GM18498 (cell line): ENCODE data around the gene FNIP2.
"Not testable (repeated sequence)": the region's sequence is repeated elsewhere in the genome, so short reads cannot be mapped to it uniquely, and the experiment has no call there.

ENCODE experiments used
- ATAC-seq: cut with Tn5 transposase; IDR thresholded peaks from one replicate; pipeline ENCODE4 v1.9.1; 2021; ENCODE audit warnings: mild to moderate bottlenecking, moderate library complexity; ENCODE audit not compliant: unreplicated experiment

FNIP2 gene

DNA sequence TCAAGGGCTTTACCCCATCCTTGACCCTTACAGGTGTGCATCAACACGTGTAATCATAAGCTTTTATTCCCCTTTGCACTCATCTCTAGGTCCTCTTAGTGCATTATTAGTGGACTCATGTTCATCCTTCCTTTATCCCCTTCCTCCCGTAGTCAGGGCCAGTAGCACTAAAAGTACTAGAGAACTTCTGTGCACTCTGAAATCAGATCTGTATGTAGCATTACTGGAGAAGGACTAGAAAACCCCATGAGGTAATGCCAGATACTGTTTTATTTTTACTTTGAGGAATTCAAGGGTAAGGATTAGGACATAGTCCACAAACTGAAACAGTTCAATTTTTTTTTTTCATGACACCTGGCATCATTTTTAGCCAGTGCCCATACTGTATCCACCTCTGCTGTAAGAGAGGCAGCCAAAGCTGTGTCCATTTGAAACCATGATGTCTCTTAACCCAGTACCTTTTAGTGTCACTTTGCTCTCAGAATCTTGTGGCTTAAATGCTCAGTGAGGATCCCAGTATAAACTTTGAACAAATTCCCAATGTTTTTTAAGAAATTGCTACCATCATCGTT is 134.7 kb downstream of the FNIP2 start:
- no peak for ATAC-seq

DNA sequence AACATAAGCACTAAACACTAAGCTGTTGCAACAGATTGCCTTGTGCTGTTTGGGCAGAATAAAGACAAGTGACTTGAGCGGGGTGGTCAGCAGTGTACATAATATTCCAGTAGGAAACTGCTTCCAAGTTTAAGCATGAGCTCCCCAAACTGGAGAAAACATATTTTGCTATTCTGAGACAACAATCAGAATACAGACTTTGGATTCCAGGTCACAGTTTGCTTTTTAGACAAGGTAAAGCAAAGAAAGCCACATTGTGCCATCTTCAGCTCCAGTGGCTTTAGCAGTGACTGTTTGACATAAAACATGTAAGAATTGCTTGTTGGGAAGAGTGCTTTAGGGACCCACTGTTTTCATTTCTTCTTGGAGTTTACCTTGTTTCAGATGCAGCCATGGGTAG is 136.0 kb downstream of the FNIP2 start:
- no peak for ATAC-seq

DNA sequence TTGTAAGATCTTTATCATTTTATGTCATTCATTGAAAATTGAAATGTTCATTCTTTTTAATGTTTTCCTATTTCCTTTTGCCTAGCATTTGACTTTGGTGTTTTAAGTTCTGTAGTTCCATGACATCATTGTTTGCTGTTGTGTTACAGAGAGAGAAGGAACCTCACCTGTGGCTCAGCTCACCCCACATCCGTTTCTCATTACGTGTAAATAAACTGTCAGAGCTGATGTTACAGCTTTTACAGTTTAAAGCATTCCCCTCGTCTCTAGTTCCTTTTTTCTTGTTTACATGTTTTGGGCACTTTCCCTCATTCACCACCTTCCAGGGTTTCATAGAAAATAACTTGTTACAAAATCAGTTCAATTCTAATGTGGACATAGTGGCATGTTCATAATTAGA is 137.2 kb downstream of the FNIP2 start:
- peak; percentile 79 for ATAC-seq

DNA sequence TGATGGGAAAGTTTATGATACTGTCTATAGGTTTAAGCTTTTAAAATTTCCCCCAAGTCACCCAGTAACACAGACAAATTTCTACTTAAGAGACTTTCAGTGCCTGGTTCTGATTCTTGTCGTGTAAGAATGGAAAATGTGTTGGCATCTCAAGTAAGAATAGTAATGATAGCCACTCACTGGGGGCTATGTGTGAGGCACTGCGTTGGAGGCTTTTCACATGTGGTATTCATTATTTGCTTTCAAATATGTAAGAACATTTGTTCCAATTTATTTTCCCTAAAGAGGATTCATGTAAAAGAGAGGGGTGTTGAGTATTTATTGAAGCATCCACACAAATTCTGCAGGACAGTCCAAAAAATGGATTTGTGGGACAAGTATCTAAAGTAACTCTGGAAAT is 143.6 kb downstream of the FNIP2 start:
- no peak for ATAC-seq

DNA sequence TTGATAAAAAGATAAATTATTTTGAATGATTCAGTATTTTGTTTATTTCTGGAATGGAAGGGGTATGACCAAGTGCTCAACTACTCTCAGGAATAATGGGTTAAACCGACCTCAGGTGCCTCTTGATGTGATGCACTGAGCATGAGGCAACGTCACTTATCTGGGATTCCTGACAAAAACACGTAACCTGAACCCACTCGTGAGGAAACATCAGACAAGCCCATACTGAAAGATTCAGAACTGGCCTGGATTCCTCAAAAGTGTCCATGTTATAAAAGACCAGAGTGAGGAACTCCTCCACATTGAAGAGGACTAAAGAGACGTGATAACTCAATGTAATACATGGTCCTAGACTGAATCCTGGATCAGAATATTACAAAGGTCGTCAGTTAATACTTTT is 144.0 kb downstream of the FNIP2 start:
- ATAC-seq, result no peak

DNA sequence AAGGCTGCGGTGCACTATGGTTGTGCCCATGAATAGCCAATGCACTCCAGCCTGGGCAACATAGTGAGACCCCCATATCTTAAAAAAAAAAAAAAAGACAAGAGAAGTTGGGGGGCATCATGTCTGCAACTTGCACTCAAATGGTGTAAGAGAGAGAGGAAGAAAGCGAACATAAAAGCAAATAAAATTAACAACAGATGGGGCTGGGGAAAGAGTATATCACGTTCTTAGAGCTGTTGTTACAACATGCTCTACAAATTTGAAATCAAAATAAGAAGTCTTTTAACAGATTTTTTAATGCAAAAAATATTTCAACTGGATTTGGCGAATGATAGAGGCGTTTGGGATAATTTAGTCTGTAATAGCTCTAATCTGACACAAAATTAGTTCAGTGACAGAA is 144.9 kb downstream of the FNIP2 start:
- ATAC-seq, result no peak

DNA sequence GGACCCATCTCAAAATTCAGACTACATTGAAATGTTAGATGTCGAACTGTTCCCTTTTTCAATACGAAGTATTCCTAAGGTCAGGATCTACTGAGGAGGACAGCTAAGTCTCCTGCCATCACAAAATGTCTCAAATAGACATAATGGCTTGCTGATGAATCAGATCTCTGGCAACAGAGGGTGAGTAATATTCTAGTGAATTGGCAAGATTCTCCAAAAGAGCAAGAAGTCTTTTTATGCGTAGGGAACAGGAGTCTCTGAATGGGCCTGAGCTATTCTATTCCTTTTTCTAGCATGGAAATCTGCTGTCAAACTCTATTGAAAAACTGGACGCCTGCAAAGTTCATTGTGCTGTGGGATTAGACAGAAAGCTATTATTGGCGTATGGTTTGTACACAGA is 145.4 kb downstream of the FNIP2 start:
- no peak for ATAC-seq

DNA sequence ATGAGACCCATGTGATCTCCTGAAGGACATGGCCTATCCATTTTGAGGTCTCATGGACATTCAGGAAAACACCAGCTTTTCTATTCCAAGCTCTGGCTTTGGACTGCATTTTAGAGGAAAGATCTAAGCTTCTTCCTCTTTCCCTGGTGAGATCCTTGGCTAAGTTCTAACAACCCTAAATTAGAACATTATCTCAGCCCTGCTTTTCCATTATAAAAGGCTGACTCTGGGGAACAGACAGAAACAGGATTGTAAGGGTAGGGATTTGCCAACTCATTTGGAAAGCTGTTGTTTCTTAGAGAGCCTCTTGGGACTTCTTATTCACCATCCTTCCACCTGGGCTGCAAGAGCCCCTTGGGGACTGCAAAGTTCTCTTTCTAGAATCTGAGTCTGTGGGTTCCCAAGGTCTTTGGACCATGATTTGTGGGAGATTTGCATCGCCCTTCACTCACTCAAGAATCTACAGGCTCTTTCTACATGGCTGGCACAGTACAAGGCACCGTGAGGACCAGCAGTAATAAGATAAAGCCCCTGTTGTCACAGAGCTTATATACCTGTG is 146.9 kb downstream of the FNIP2 start:
- no peak for ATAC-seq

DNA sequence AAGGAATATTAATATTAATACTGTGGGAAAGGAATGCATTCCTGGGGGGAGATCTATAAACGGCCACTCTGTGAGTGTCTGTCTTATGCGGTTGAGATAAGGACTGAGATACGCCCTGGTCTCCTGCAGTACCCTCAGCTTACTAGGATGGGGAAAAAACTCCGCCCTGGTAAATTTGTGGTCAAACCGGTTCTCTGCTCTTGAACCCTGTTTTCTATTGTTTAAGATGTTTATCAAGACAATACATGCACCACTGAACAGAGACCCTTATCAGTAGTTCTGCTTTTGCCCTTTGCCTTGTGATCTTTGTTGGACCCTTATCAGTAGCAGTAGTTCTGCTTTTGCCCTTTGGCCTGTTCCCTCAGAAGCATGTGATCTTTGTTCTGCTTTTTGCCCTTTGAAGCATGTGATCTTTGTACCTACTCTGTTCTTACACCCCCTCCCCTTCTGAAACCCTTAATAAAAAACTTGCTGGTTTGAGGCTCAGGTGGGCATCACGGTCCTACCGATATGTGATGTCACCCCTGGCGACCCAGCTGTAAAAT is 151.7 kb downstream of the FNIP2 start:
- not testable (repeated sequence) for ATAC-seq

DNA sequence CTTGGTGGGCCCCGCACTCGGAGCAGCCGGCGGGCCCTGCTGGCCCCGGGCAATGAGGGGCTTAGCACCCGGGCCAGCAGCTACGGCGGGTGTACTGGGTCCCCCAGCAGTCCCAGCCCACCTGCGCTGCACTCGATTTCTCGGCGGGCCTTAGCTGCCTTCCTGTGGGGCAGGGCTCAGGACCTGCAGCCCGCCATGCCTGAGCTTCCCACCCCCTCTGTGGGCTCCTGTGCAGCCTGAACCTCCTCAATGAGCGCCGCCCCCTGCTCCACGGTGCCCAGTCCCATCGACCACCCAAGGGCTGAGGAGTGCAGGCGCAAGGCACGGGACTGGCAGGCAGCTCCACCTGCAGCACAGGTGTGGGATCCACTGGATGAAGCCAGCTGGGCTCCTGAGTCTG is 158.9 kb downstream of the FNIP2 start:
- not testable (repeated sequence) for ATAC-seq

DNA sequence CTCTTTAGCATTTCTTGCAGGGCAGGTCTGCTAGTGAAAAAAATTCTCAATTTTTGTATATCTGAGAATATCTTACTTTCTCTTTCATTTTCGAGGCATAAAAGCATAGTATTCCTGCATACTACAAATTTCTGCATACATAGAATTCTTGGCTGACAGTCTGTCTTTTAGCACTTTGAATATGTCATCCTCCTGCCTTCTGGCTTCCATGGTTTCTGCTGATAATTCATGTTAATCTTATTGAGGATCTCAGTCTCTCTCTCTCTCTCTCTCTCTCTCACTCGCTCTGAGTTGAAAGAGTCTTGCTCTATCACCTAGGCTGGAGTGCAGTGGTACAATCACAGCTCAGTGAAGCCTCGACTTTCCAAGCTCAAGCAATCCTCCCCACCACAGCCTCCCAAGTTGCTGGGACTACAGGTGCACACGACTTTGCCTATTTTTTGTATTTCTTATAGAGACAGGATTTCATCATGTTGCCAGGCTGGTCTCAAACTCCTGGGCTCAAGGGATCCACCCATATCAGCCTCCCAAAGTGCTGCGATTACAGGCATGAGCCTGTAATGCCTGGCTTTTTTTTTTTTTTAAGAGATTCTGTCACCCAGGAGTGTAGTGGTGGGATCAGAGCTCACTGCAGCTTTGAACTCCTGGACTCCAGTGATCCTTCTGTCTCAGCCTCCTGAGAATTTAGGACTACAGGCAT is 161.3 kb downstream of the FNIP2 start:
- no peak for ATAC-seq

DNA sequence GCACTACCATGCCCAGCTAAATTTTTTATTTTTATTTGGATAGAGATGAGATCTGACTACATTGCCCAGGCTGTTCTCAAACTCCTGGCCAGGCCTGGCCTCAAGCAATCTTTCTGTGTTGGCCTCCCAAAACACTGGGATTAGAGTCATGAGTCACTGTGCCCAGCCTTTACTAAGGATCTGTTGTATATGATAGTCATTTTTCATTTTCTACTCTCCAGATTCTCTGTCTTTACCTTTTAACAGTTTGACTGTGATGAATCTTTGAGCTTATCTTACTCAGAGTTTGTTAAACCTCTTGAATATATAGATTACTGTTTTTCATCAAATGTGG is 161.8 kb downstream of the FNIP2 start:
- no peak for ATAC-seq

DNA sequence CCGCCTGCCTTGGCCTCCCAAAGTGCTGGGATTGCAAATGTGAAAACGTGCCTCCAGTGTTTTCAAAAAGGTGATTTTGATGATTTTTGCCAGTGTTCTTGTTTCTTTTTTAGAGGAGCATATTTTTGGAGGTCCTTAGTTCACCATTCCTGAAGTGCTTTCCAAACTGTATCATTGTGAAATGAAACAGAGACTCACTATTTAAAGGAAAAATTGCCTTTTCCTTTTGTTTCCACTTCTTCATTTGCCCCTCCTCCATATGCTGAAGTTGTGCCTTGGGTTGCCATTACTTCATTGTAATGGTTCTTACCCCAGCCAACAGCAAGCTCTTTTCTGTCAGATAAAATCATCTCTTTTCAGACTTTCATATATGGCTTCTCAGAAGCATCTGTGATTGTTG is 164.4 kb downstream of the FNIP2 start:
- no peak for ATAC-seq

DNA sequence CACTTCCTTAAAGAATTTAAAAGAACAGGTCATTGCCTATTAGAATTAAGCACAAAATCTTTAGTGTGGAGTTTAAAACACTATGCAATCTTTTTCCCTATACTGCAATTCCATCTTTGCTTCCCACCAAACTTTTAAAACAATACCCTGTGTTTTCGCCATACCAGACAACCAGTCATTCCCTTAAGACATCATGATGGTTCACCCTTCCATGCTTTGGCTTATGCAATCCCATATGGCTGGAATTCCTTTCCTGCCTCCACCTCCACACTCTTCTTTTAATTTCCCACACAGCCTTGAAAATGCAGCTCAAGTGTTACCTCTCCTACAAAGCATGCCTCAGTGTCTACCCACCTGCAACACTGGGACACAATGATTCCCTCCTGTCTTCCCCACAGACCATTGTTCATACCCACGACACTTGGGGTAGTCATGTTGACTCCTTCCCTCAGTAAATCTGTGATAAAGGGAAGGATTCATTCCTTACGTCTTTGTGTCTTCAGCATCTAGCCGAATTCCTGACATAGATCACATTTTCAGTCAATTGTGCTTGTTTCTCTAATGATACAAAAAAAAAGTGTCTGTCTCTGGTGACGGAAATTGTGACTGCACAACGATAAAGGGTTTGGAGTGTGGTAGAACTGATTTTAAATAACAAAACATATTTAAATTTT is 166.3 kb downstream of the FNIP2 start:
- ATAC-seq, result no peak

DNA sequence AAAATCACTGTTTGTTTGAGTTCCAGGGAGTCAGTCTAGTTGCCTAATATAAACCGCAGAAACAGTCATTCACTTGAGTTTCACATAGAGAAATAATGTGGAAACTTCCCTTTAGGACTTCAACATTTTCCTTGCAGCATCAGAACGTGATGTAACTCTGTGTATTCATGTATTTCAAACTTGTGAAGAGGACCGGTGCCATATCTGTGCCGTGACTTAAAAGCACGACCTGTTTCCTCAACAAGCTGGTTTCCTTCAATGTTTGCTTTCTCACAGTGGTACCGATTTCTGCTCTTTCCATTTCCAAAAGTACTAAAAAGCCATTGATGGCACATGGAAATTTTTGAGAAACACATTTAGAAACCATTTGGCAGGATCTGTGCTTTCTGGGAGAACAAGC is 167.4 kb downstream of the FNIP2 start:
- ATAC-seq, result no peak

DNA sequence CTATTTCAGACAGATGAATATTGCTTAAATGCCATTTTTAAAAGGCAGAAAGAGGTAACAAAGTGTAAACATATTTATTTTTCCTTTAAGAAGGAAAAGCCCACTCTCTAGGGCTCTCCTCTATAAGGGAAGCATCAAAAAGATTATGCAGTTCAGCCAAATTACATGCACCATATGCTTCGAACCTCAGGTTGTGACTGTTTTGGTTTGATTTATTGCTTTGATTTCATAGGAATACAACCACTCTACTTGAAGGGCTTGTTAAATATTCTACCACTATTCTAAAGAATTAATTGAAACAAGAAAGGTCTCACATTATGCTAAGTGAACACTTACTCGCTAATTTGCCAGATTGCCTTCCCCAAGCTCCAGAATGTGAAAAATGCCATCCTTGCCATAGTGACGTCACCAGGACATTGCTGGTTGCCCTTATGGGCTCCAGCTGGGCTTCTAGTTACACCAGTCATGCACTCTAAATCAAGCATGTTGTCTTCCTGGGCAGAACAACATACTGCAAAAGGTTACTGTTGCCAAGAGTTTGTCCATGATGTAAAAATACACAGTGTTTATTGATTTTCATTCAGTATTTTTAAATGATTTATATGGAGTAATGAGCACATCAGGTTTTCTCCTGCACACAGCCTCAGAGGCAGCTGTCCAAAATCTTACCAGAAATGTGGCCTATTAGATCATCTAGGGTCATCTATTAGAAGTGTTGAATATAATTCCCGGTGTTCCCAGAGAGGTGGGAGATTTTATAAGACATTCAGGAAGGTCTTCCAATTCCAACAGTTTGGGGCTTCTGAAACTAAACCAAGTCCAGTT is 169.6 kb downstream of the FNIP2 start:
- ATAC-seq, result no peak

DNA sequence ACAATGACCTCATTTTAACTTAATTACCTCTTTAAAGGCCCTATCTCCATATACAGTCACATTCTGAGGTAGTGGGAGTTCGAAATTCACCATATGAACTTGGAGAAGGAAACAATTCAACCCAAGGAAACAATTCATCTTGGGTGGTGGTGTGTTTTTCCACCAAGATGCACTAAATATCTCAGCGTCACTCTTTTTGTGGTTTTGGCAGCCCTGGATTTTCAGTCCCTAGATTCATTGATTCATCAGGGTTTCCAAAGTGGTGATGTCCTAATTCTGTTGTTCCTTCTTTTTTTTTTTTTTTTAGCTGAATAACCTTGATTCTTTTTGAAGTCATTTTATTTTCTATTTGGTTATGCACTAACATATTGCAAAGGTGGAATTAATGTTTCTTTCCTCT is 171.4 kb downstream of the FNIP2 start:
- no peak for ATAC-seq

DNA sequence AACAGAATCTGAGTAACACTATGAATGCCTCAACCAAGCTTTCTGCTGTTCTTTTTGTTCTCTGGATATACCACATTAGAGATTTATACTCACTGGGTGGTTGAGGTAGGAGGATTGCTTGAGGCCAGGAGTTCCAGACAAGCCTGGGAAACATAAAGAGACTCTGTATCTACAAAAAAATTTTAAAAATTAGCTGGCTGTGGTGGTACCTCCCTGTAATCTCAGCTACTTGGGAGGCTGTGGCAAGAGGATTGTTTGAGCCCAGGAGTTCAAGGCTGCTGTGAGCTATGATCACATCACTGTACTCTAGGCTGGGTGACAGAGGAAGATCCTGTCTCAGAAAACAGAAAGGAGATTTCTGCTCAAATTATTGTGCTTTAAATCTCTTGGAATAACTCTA is 172.5 kb downstream of the FNIP2 start:
- ATAC-seq, result no peak

DNA sequence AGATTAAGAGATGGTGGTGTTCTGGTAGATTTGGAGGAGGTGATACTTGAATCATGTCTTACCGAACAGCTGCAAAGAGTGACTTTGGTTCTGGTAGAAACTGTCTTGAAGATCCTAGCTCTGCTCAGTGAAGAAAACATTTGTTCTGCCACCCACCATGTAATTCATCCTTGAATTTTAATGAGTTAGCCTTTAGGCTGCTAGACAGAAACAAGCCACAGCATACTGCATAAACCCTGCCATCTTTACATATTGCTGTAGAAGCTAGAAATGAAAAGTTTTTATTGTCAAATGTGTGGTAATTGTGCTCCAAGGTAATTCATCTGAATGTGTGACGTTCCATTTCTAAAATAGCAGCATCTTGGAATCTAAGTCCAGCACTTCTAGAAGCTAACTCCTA is 173.1 kb downstream of the FNIP2 start:
- no peak for ATAC-seq

DNA sequence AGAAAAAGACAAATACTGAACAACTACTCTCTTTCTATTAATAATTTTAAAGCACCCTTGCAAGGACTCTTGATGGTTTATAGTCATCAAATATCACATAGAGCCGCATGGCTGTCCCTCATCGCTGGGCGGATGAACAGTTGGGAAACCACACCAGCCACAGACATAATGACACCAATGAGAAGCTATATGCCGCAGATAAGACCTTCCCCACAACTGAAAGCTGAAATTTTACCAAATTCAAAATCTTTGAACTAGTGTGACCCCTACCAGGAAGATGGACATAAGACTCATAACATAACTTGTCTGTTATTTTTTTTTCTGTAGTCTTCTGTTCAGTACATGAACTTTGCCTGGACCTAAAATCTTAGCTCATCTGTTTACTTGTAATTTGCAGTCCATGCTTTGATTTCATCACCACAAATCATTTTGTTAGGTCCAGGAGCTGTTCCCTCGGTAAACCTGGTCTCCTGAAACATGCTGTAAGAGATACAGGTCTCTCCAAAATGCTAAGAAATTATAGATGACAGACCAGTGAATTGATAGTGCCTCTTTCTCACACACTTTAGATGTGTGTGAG is 176.8 kb downstream of the FNIP2 start:
- ATAC-seq, result no peak

DNA sequence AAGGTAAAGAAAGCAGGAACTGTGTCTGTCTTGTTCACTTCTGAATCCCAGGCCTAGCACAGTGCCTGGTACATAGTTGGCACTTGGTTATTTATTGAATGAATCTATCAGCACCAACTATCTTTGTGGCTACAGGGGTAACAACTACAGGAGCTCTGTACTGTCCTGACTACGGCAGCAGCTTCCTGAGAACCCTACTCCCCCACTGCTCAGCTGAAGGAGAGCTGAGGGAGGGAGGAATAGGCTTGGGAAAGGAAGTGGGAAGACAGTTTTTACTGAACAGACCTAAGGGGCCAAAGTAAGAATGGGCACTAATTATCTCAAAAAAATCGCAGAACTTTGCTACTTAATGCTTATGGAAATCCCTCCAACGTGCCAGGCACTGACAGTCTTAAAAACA is 178.0 kb downstream of the FNIP2 start:
- ATAC-seq, result no peak
